SK-N-MC (cell line): Measurements from ENCODE around the gene RINL.

Source experiments
- EZH2 ChIP-seq: fragments of 200-600 bp; sonication (generic); IDR thresholded peaks from one replicate; pipeline ENCODE4 v1.6.1; 2017; ENCODE audit warnings: antibody characterized with exemption
- POLR2AphosphoS5 ChIP-seq: IDR thresholded peaks from 2 replicates; pipeline ENCODE4 v1.6.1; 2012; ENCODE audit warnings: mild to moderate bottlenecking, low read depth, low read length, borderline replicate concordance

- TF ChIP-seq EZH2 = no peak
- TF ChIP-seq POLR2AphosphoS5 = no peak
Measured at GRCh38 chr19:38889803-38890202, 11.7 kb upstream of the RINL start.
